Measurements from ENCODE around the gene FFAR2. TPM values are rescaled to one million over a fixed set of nuclear protein-coding genes. Genes with fewer than 3 reads are reported as not detected.

Gene FFAR2
- total and polyA plus RNA-seq, 2 donors (not counting 3 experiments of a cell fraction or from before 2014, with no cell fraction given): not detected

DNA sequence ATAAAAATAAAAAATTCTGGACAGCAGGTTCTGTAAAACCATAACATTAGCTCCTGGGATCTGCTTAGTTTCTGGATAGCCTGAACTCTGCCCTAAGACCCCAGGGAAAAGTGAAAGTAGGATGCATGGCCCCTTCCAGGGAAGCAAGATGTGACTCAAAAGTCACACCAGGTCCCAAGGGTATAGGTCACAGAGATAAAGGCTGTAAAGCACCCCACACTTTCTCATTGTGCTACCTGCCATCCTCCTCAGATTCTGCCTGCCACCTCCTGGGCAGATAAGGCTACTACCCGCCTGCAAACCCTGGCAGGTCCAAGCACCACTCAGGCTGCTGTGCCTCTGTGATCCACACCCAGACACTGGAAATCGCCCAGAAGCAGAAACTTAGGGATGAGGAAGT is 20.6 kb downstream of the FFAR2 start:
- Histone ChIP-seq H2AFZ (ENCODE audit: low read depth, low read length) (no peak overlapping the region), H3K4me2 (ENCODE audit: insufficient read depth, low read length) (no peak overlapping the region), H3K4me1 (ENCODE audit: control insufficient read depth, extremely low read depth, insufficient read depth, low read length) (no peaks in the 10 kb centered on the region), H3K36me3 (ENCODE audit: control insufficient read depth in 2 of 2, extremely low read depth in 1 of 2, insufficient read depth in 2 of 2, low read length in 2 of 2) (no peaks in the 10 kb centered on the region), H3K9me3 (replicated peaks; ENCODE audit: control insufficient read depth, insufficient read depth, low read length) (no peaks in the 10 kb centered on the region), H3K9me1 (replicated peaks; ENCODE audit: control insufficient read depth, extremely low read depth, insufficient read depth, low read length) (no peaks in the 10 kb centered on the region), H3K79me2 (ENCODE audit: control insufficient read depth, insufficient read depth, low read length) (no peaks in the 10 kb centered on the region), H3K9ac (replicated peaks; ENCODE audit: extremely low read depth, insufficient read depth, low read length) (no peak overlapping the region), H3K4me3 (replicated peaks in 1 of 3; ENCODE audit: insufficient read depth in 1 of 3, low read depth in 1 of 3, low read length in 3 of 3) (no peak overlapping the region), H3K27me3 (ENCODE audit: control insufficient read depth in 2 of 2, insufficient read depth in 2 of 2, low read length in 2 of 2) (no peaks in the 10 kb centered on the region), H4K20me1 (replicated peaks; ENCODE audit: control insufficient read depth, extremely low read depth, insufficient read depth, low read length) (no peaks in the 10 kb centered on the region), H3K27ac (ENCODE audit: insufficient read depth, low read depth, low read length) (no peak overlapping the region)
- TF ChIP-seq, protein P1, sequence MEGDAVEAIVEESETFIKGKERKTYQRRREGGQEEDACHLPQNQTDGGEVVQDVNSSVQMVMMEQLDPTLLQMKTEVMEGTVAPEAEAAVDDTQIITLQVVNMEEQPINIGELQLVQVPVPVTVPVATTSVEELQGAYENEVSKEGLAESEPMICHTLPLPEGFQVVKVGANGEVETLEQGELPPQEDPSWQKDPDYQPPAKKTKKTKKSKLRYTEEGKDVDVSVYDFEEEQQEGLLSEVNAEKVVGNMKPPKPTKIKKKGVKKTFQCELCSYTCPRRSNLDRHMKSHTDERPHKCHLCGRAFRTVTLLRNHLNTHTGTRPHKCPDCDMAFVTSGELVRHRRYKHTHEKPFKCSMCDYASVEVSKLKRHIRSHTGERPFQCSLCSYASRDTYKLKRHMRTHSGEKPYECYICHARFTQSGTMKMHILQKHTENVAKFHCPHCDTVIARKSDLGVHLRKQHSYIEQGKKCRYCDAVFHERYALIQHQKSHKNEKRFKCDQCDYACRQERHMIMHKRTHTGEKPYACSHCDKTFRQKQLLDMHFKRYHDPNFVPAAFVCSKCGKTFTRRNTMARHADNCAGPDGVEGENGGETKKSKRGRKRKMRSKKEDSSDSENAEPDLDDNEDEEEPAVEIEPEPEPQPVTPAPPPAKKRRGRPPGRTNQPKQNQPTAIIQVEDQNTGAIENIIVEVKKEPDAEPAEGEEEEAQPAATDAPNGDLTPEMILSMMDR (IDR thresholded peaks at IDR 0.05; ENCODE audit: extremely low read depth in 1 of 2, insufficient read depth in 1 of 2, low read depth in 1 of 2, low read length in 2 of 2): peak in 1 of 2 donors; percentile 52
- no peak for TF ChIP-seq MYC (IDR thresholded peaks at IDR 0.05; ENCODE audit: low read depth, low read length)
- TF ChIP-seq POLR2A (IDR thresholded peaks at IDR 0.05; ENCODE audit: low read depth, low read length): no peak
- TF ChIP-seq EZH2 (IDR thresholded peaks at IDR 0.05; ENCODE audit: borderline replicate concordance, low read depth, low read length, severe bottlenecking): no peak
- TF ChIP-seq GATA2 (IDR thresholded peaks at IDR 0.05; ENCODE audit: insufficient read depth, insufficient read length, low read depth, low read length): no peak
- dilution Hi-C loops (cut with MboI; ENCODE audit: extremely low pct_ligation_motif_present, low sequenced_read_pairs): no loop called here
- BruUV-seq (replicated peaks): no TSS peak
- intact Hi-C loops (cut with micrococcal nuclease): loop anchor here (1.0 kb wide), 1 partner anchor 116 kb away; no protein-coding TSS in a partner anchor
- DNase-seq (ENCODE audit: low read depth, low spot score) (no peak), FAIRE-seq (no peak)
- CTCF ChIA-PET: interaction anchor here (0.8 to 2.3 kb wide), 7 partner anchors 16 to 327 kb away, joined by 3 to 31 read pairs (median 3); no protein-coding TSS in a partner anchor
- POLR2A ChIA-PET: no interaction called here

DNA sequence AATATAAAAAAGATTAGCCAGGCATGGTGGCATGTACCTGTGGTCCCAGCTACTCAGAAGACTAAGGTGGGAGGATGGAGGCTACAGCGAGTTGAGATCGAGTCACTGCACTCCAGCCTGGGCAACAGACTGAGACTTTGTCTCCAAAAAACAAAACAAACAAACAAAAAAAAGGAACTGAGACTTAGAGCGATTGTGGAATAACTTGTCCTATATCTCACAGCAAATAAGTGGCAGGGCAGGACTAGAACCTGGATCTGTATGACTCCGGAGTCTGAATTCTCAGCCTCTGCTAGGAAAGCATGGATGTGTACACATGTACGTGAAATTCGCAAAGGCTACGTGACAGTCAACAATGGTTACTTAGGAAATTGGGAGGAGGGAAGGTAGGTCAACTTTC is 22.1 kb downstream of the FFAR2 start:
- H2AFZ ChIP-seq (ENCODE audit: low read depth, low read length): no peak overlapping the region
- intact Hi-C loops (cut with micrococcal nuclease): no loop called here
- no peaks in the 10 kb centered on the region for H3K9me3 ChIP-seq (replicated peaks; ENCODE audit: control insufficient read depth, insufficient read depth, low read length)
- DNase-seq (ENCODE audit: low read depth, low spot score) (no peak), FAIRE-seq (no peak)
- H3K9me1 ChIP-seq (replicated peaks; ENCODE audit: control insufficient read depth, extremely low read depth, insufficient read depth, low read length): no peaks in the 10 kb centered on the region
- ChIA-PET CTCF (no interaction called here), POLR2A (no interaction called here)
- H3K36me3 ChIP-seq (ENCODE audit: control insufficient read depth in 2 of 2, extremely low read depth in 1 of 2, insufficient read depth in 2 of 2, low read length in 2 of 2): no peaks in the 10 kb centered on the region
- TF ChIP-seq POLR2AphosphoS5 (IDR thresholded peaks at IDR 0.05; ENCODE audit: insufficient read depth, low read depth, low read length) (no peak), FOS (IDR thresholded peaks at IDR 0.05; ENCODE audit: borderline replicate concordance, insufficient read depth, low read length) (no peak), GATA2 (IDR thresholded peaks at IDR 0.05; ENCODE audit: insufficient read depth, insufficient read length, low read depth, low read length) (no peak), MYC (IDR thresholded peaks at IDR 0.05; ENCODE audit: low read depth, low read length) (no peak), EZH2 (IDR thresholded peaks at IDR 0.05; ENCODE audit: borderline replicate concordance, low read depth, low read length, severe bottlenecking) (no peak), JUN (IDR thresholded peaks at IDR 0.05; ENCODE audit: borderline replicate concordance, insufficient read depth, insufficient read length, low read depth) (no peak), POLR2A (IDR thresholded peaks at IDR 0.05; ENCODE audit: low read depth, low read length) (no peak)
- TF ChIP-seq, protein P2, sequence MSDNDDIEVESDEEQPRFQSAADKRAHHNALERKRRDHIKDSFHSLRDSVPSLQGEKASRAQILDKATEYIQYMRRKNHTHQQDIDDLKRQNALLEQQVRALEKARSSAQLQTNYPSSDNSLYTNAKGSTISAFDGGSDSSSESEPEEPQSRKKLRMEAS (IDR thresholded peaks at IDR 0.05; ENCODE audit: insufficient read depth, insufficient read length): no peak
- TF ChIP-seq, protein P1 (IDR thresholded peaks at IDR 0.05; ENCODE audit: extremely low read depth in 1 of 2, insufficient read depth in 1 of 2, low read depth in 1 of 2, low read length in 2 of 2): no peak
- dilution Hi-C loops (cut with MboI; ENCODE audit: extremely low pct_ligation_motif_present, low sequenced_read_pairs): no loop called here
- no TSS peak for BruUV-seq (replicated peaks)
- no peak overlapping the region for H3K4me2 ChIP-seq (ENCODE audit: insufficient read depth, low read length)
- no peak overlapping the region for H3K9ac ChIP-seq (replicated peaks; ENCODE audit: extremely low read depth, insufficient read depth, low read length)
- H3K4me3 ChIP-seq (replicated peaks in 1 of 3; ENCODE audit: insufficient read depth in 1 of 3, low read depth in 1 of 3, low read length in 3 of 3): no peak overlapping the region
- no peak overlapping the region for H3K27ac ChIP-seq (ENCODE audit: insufficient read depth, low read depth, low read length)
- no peaks in the 10 kb centered on the region for H3K27me3 ChIP-seq (ENCODE audit: control insufficient read depth in 2 of 2, insufficient read depth in 2 of 2, low read length in 2 of 2)
- H3K79me2 ChIP-seq (ENCODE audit: control insufficient read depth, insufficient read depth, low read length): no peaks in the 10 kb centered on the region
- no peaks in the 10 kb centered on the region for H4K20me1 ChIP-seq (replicated peaks; ENCODE audit: control insufficient read depth, extremely low read depth, insufficient read depth, low read length)
- H3K4me1 ChIP-seq (ENCODE audit: control insufficient read depth, extremely low read depth, insufficient read depth, low read length): no peaks in the 10 kb centered on the region
